Spleen (tissue), 7 donors: ENCODE data around the gene TMC5.
"Not testable (repeated sequence)": the region's sequence is repeated elsewhere in the genome, so short reads cannot be mapped to it uniquely, and the experiment has no call there.

Experiments used
- CTCF ChIP-seq, 11 experiments: fragments of 200-600 bp in 7 of 11; fragments of 450-650 bp in 4 of 11; sonication (generic) in 4 of 11; IDR thresholded peaks in 8 of 11; conservative IDR thresholded peaks in 3 of 11; 1 replicate in 7 of 11; 2 replicates in 4 of 11; pipeline versions ENCODE4 v1.4.0 to v1.8.0; 2016 to 2021; ENCODE audit warnings: antibody characterized with exemption in 11 of 11, inconsistent platforms in 4 of 11, mild to moderate bottlenecking in 1 of 11
- POLR2A ChIP-seq, 3 donors: fragments of 450-650 bp; IDR thresholded peaks; one replicate each; pipeline ENCODE4 v1.5.1; 2017; ENCODE audit warnings: antibody characterized with exemption in 3 of 3, mild to moderate bottlenecking in 1 of 3
- donor health status: DM: no; HTN: no; CAD: no; lungs with moderate emphysema.
- donor health status: DM: no; HTN: no; CAD: no.
- donor health status: DM: no; HTN: no; CAD: no.

- TF ChIP-seq CTCF (IDR thresholded peaks at IDR 0.05 in 8 of 11, conservative IDR thresholded peaks at IDR 0.05 in 3 of 11); POLR2A (IDR thresholded peaks at IDR 0.05): not testable (repeated sequence)
These were observed 20.3 kb upstream of the TMC5 start for GRCh38 chr16:19397373-19397772.
